Loucy (cell line): ENCODE data around the gene TM6SF1.

Experiments
- CTCF ChIP-seq: fragments of 200-600 bp; sonication (generic); conservative IDR thresholded peaks from 2 replicates; pipeline ENCODE4 v1.5.1; 2014; ENCODE audit warnings: mild to moderate bottlenecking, antibody characterized with exemption, low read length
- EZH2phosphoT487 ChIP-seq: fragments of 200-600 bp; IDR thresholded peaks from 2 replicates; pipeline ENCODE4 v1.6.1; 2018; ENCODE audit warnings: antibody characterized with exemption, mild to moderate bottlenecking, moderate library complexity, borderline replicate concordance

DNA sequence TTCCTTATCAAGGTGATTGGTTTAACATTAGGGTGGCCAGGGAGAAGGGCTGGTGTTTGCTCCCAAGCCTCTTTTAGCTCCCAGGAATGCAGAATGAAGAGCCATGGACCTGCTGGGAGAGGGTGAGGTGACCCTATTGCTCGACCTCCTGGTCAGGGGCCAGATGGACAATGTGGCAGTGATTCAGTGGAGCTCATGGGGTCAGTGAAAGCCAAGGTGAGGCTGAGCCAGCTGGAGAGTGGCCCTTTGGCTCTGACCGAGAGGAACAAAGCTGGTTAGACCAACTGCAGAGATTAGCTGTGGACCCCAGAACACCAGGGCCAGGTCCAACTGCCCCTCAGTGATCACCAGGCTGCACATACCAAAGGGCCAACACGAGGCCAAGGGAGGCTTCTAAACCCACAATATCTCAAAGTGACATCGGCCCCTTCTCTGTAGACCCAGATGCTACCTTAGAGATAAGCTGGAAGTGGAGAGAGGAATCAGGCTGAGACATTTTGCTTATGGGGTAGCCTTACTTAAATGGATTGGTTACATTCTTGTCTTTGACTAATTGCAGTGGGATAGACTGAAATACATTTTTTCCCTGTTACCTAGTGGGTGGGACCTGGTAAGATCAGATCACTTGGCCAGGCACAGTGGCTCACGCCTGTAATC lies 24.6 kb upstream of the TM6SF1 start:
- TF ChIP-seq CTCF: no peak
- TF ChIP-seq EZH2phosphoT487: no peak
